HUES6 (cell line): ENCODE results near the gene CRACR2A.

Source experiments
- H3K27ac ChIP-seq: 2 replicates; pipeline ENCODE4 v1.7.0; 2013; ENCODE audit warnings: low read depth, mild to moderate bottlenecking, low read length, inconsistent platforms
- H3K27me3 ChIP-seq: 2 replicates; pipeline ENCODE4 v1.6.1; 2013; ENCODE audit warnings: low read length; ENCODE audit not compliant: control insufficient read depth, insufficient read depth
- H3K36me3 ChIP-seq: 2 replicates; pipeline ENCODE4 v1.6.1; 2013; ENCODE audit warnings: low read length; ENCODE audit not compliant: control insufficient read depth, insufficient read depth
- H3K4me1 ChIP-seq: 2 replicates; pipeline ENCODE4 v1.6.1; 2013; ENCODE audit warnings: low read length; ENCODE audit not compliant: control insufficient read depth, insufficient read depth
- H3K4me3 ChIP-seq: 2 replicates; pipeline ENCODE4 v1.5.1; 2013; ENCODE audit warnings: low read depth, low read length
- H3K9ac ChIP-seq: one replicate; pipeline ENCODE4 v1.6.1; 2013; ENCODE audit warnings: mild to moderate bottlenecking, low read length
- H3K9me3 ChIP-seq: 2 replicates; pipeline ENCODE4 v1.6.1; 2013; ENCODE audit warnings: low read depth, low read length; ENCODE audit not compliant: control insufficient read depth, insufficient read depth

CRACR2A gene

DNA sequence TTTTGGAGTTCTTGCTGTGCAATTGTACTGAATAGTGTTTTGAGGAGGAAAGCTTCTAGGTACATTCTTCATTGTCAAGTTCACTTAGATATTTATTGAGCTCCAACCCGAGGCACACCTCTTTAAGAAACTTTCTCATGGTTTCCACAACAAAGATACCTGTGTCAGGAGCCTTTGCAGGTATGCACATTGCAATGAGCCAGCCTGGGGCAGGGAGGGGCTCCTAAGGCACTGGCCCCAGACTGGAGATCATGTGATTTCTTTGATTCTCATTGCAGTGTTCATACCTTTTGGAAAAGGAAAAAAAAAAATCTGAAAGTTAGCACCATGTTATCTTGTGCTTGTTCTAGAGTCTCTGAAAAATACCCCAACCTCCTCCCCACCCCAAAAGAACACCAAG lies 181.6 kb downstream of the CRACR2A start:
- Histone ChIP-seq H3K4me1 (no peaks in the 10 kb centered on the region), H3K4me3 (no peak overlapping the region), H3K27me3 (no peaks in the 10 kb centered on the region), H3K9ac (no peak overlapping the region), H3K27ac (no peak overlapping the region), H3K9me3 (no peaks in the 10 kb centered on the region), H3K36me3 (no peaks in the 10 kb centered on the region)

DNA sequence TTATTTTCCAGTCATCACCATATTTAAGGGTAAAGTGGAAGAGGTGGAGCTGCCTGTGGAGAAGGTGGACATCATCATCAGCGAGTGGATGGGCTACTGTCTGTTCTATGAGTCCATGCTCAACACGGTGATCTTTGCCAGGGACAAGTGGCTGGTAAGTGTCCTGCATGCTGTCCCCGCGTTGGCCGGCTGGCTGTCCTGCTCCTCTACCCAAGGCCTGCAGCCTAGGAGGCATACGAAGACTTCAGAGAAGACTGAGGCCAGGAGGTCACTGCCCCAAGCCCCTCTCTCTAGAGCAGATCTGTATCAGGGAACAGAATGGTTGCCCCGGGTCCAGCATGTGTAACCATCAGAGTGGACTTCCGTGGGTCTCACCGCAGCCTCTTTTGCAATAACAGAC lies 184.2 kb downstream of the CRACR2A start:
- no peaks in the 10 kb centered on the region for H3K27me3 ChIP-seq
- H3K27ac ChIP-seq: no peak overlapping the region
- no peaks in the 10 kb centered on the region for H3K9me3 ChIP-seq
- H3K36me3 ChIP-seq: no peaks in the 10 kb centered on the region
- H3K4me1 ChIP-seq: peaks cover 1% of the 10 kb centered on the region; the same call in 1 of the 2 replicates
- H3K9ac ChIP-seq: no peak overlapping the region
- H3K4me3 ChIP-seq: no peak overlapping the region

DNA sequence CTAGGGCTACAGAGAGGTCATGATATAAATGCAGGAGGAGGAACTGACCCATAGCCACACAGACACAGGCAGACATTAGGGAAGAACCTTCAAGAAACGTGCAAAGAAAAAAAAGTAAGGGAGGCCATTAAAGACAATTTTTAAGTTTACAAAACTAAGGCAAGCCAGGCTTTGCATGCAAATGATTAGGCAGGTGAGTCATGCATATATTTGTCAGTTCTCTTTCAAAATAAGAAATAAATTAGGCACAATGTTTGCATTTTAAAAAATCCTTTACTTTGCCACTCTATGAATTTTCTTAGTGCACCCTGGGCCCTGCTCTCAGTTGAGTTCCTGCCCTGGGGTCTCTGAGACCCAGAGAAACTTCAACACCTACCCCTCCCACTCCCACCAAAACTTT lies 186.9 kb downstream of the CRACR2A start:
- Histone ChIP-seq H3K4me3 (no peak overlapping the region), H3K9me3 (no peaks in the 10 kb centered on the region), H3K27me3 (no peaks in the 10 kb centered on the region)

More for the DNA sequence above, 186.9 kb downstream of the CRACR2A start:
- Histone ChIP-seq H3K9ac (no peak overlapping the region), H3K36me3 (no peaks in the 10 kb centered on the region), H3K27ac (no peak overlapping the region), H3K4me1 (peaks cover 6% of the 10 kb centered on the region; the same call in 1 of the 2 replicates)
